BJ (cell line): Measurements from ENCODE around the gene DIP2C. TPM values are rescaled to one million over a fixed set of nuclear protein-coding genes. Genes with fewer than 3 reads are reported as not detected.

Experiments used
- CTCF ChIA-PET: fragments of 350-600 bp; formaldehyde crosslinking; extraction: SDS; loops from one replicate; lab custom pipeline; 2021; ENCODE audit warnings: antibody characterized with exemption, inconsistent platforms; lab: Yijun Ruan, JAX
- POLR2A ChIA-PET: fragments of 300-600 bp; sonication (Branson Sonifier 250); formaldehyde crosslinking; extraction: SDS; loops from one replicate; lab custom pipeline; 2021; ENCODE audit warnings: antibody characterized with exemption; lab: Charles Lee
- DNase-seq: peaks from one replicate; pipeline ENCODE4 v3.0.0-alpha.2; 2011; ENCODE audit warnings: low read depth
- H3K27me3 ChIP-seq: 2 replicates; pipeline ENCODE4 v1.6.0; 2011; ENCODE audit warnings: low read length; ENCODE audit not compliant: control insufficient read depth, insufficient read depth
- H3K36me3 ChIP-seq: 2 replicates; pipeline ENCODE4 v1.5.1; 2011; ENCODE audit warnings: low read length; ENCODE audit not compliant: control insufficient read depth, insufficient read depth
- H3K4me3 ChIP-seq: 2 replicates; pipeline ENCODE4 v1.5.1; 2011; ENCODE audit warnings: low read depth, mild to moderate bottlenecking, control low read depth, low read length
- CTCF ChIP-seq: IDR thresholded peaks from 2 replicates; pipeline ENCODE4 v1.5.1; 2011; ENCODE audit warnings: low read depth, mild to moderate bottlenecking, control low read depth, inconsistent platforms, low read length, moderate library complexity; ENCODE audit not compliant: insufficient read depth
- polyA plus RNA-seq: library from polyadenylated mRNA; depleted of rRNA; stranded (reverse); fragments of >200 nt; gene quantifications from 2 replicates; pipeline ENCODE4 v1.2.3, GENCODE V29; 2011

DIP2C gene
- polyA plus RNA-seq, 1 experiment: 9.3 TPM

- DNase-seq: peak; percentile 83
- Histone ChIP-seq H3K36me3 (peaks cover 4% of the 10 kb centered on the region), H3K27me3 (no peaks in the 10 kb centered on the region), H3K4me3 (peak overlapping the region; percentile 7; the same call in 1 of the 2 replicates)
- peak; percentile 12; the same call in 1 of the 2 replicates for TF ChIP-seq CTCF
- ChIA-PET POLR2A (no interaction called here), CTCF (interaction anchor here (0.6 to 1.0 kb wide), 5 partner anchors 31 to 627 kb away, joined by 3 to 6 read pairs (median 4); no protein-coding TSS in a partner anchor)
Measured at GRCh38 chr10:329361-330099, 359.9 kb downstream of the DIP2C start.

GRCh38 chr10:327889-328852 lies 361.3 kb downstream of the DIP2C start:
- no peak for DNase-seq
- no peak for TF ChIP-seq CTCF
- CTCF ChIA-PET: interaction anchor here (1.1 kb wide), 1 partner anchor 12 kb away, joined by 3 read pairs; no protein-coding TSS in a partner anchor
- H3K36me3 ChIP-seq: peaks cover 4% of the 10 kb centered on the region
- no peaks in the 10 kb centered on the region for H3K27me3 ChIP-seq
- no peak overlapping the region for H3K4me3 ChIP-seq
- POLR2A ChIA-PET: no interaction called here

GRCh38 chr10:326894-327635 lies 362.4 kb downstream of the DIP2C start:
- Histone ChIP-seq H3K4me3 (no peak overlapping the region), H3K27me3 (no peaks in the 10 kb centered on the region), H3K36me3 (peaks cover 4% of the 10 kb centered on the region)
- DNase-seq: no peak
- ChIA-PET CTCF (no interaction called here), POLR2A (interaction anchor here (0.7 kb wide), 1 partner anchor 10 kb away, joined by 3 read pairs; no protein-coding TSS in a partner anchor)
- TF ChIP-seq CTCF: no peak

- no peak for TF ChIP-seq CTCF
- Histone ChIP-seq H3K27me3 (no peaks in the 10 kb centered on the region), H3K36me3 (peaks cover 4% of the 10 kb centered on the region), H3K4me3 (no peak overlapping the region)
- POLR2A ChIA-PET: interaction anchor here (0.7 kb wide), 1 partner anchor 9 kb away, joined by 3 read pairs; no protein-coding TSS in a partner anchor
- no peak for DNase-seq
- CTCF ChIA-PET: no interaction called here
Measured at GRCh38 chr10:326350-326749, 363.1 kb downstream of the DIP2C start.
